Heart right ventricle (tissue), 16 donors: Measurements from ENCODE around the gene DNAJC10. TPM values are rescaled to one million over a fixed set of nuclear protein-coding genes. Genes with fewer than 3 reads are reported as not detected.
"Not testable (repeated sequence)": the region's sequence is repeated elsewhere in the genome, so short reads cannot be mapped to it uniquely, and the experiment has no call there.

Experiments
- ATAC-seq, 8 donors: fragments of 200-7000 bp; cut with Tn5 transposase; one replicate each; pipeline ENCODE4 v1.9.1; 2020; ENCODE audit warnings: mild to moderate bottlenecking in 8 of 8, moderate library complexity in 8 of 8, moderate number of reproducible peaks in 1 of 8
- DNase-seq, 2 donors: peaks; one replicate each; pipeline ENCODE4 v3.0.0-alpha.2; 2020
- H3K27ac ChIP-seq, 10 donors: fragments of 200-600 bp; sonication (generic) in 2 of 10; one replicate each; pipeline versions ENCODE4 v1.5.0 to v1.8.0; 2020 to 2022; ENCODE audit warnings: mild to moderate bottlenecking in 3 of 10
- H3K27me3 ChIP-seq, 7 donors: fragments of 200-600 bp; one replicate each; pipeline ENCODE4 v1.8.0; 2021 to 2022; ENCODE audit warnings: mild to moderate bottlenecking in 2 of 7
- H3K36me3 ChIP-seq, 9 donors: fragments of 200-600 bp; sonication (generic) in 1 of 9; one replicate each; pipeline versions ENCODE4 v1.5.0 to v1.8.0; 2020 to 2022; ENCODE audit warnings: mild to moderate bottlenecking in 2 of 9
- H3K4me1 ChIP-seq, 9 donors: fragments of 200-600 bp; sonication (generic) in 1 of 9; one replicate each; pipeline versions ENCODE4 v1.5.0 to v1.8.0; 2020 to 2022; ENCODE audit warnings: mild to moderate bottlenecking in 4 of 9
- H3K4me3 ChIP-seq, 10 donors: fragments of 200-600 bp; sonication (generic) in 2 of 10; one replicate each; pipeline versions ENCODE4 v1.5.0 to v1.8.0; 2020 to 2022; ENCODE audit warnings: mild to moderate bottlenecking in 7 of 10, moderate library complexity in 2 of 10
- H3K9me3 ChIP-seq, 11 donors: fragments of 200-600 bp in 10 of 11; sonication (generic) in 2 of 11; one replicate each; pipeline versions ENCODE4 v1.5.0 to v1.8.0; 2013 to 2022; ENCODE audit warnings: mild to moderate bottlenecking in 2 of 11, control low read depth in 1 of 11, moderate library complexity in 1 of 11
- WGBS, 2 donors: extraction: QIAGEN DNeasy Blood & Tissue Kit; methylation state at CpG; one replicate each; pipeline ENCODE4 v1.1.7; 2013; ENCODE audit warnings: inconsistent platforms in 1 of 2; 5-methylcytosine and 5-hydroxymethylcytosine counted together
- intact Hi-C, 10 donors: fragments of 100-400 bp; cut with DNase I; formaldehyde crosslinking; loops; one replicate each; pipeline versions ENCODE4 v1.11.1 to v1.14.2; 2022
- polyA plus RNA-seq, 2 donors: library from polyadenylated mRNA; stranded (reverse); fragments of 200-250 nt; gene quantifications; one replicate each; pipeline ENCODE4 v1.2.3, GENCODE V29; 2013
- total RNA-seq, 10 donors: library from RNA; stranded (reverse); fragmentation: NEBNext Ultra II Directional in 3 of 10; extraction: Animal tissue kit (Norgen Biotek cat#: 25700) in 3 of 10; gene quantifications; one replicate each; pipeline versions ENCODE4 v1.2.1 to v1.2.4, GENCODE V29; 2021 to 2023
- TF ChIP-seq, protein P1 (sequence below), 9 donors: fragments of 200-600 bp; sonication (generic) in 2 of 9; IDR thresholded peaks; one replicate each; pipeline versions ENCODE4 v1.5.0 to v1.8.0; 2021 to 2022; ENCODE audit warnings: antibody characterized with exemption in 9 of 9, mild to moderate bottlenecking in 5 of 9, moderate library complexity in 1 of 9
- donor health status: Arrhythmogenic right ventricular cardiomyopathy.
- donor health status: ischemic (EF 13 %, LVEDD 7.1; RV severe dilation, severe dysfunction).
- donor health status: healthy with polysubstance abuse.
- donor health status: DM: no; HTN: yes; CAD: no.
- donor health status: DM: no; HTN: no; CAD: no.
- donor health status: ischemic (EF 25% LVEDD 6.9; RV normal size, moderate dysfunction).
- donor health status: ischemic (EF 25% LVEDD 5.7; RV mildly dilated, moderate dysfunction).
- donor health status: healthy.
- donor health status: DM: yes; HTN: yes; CAD: no.
- donor health status: Ischemic cardiomyopathy.
- donor health status: ischemic (EF 35%, LVEDD 5.7; RV mildly dilated, moderate dysfunction).
- donor health status: nonischemic (EF 11% LVEDD 7.7; RV severe dilation, severe dysfunction).
- donor health status: DM: yes; HTN: yes; CAD: no.
- donor health status: PGD.
- donor health status: ischemic (EF 29% LVEDD 5.4; RV normal size, mild dysfunction).
- donor health status: nonischemic (EF 23%, LVEDD 6.1; RV moderate dilation, normal function).

The DNAJC10 gene
- total and polyA plus RNA-seq, 12 donors = 17.3 to 63.7 (median 52.4) TPM

- no peaks in the 10 kb centered on the region for H3K27me3 ChIP-seq
- no peak overlapping the region for H3K27ac ChIP-seq
- ATAC-seq = peak in 2 of 8 donors; percentile 22 to 44
- H3K4me3 ChIP-seq = no peak overlapping the region
- H3K36me3 ChIP-seq = peaks cover 0 to 75% (median 40%) of the 10 kb centered on the region in 9 donors
- intact Hi-C loops = no loop called here
- no peaks in the 10 kb centered on the region for H3K4me1 ChIP-seq
- TF ChIP-seq, protein P1, sequence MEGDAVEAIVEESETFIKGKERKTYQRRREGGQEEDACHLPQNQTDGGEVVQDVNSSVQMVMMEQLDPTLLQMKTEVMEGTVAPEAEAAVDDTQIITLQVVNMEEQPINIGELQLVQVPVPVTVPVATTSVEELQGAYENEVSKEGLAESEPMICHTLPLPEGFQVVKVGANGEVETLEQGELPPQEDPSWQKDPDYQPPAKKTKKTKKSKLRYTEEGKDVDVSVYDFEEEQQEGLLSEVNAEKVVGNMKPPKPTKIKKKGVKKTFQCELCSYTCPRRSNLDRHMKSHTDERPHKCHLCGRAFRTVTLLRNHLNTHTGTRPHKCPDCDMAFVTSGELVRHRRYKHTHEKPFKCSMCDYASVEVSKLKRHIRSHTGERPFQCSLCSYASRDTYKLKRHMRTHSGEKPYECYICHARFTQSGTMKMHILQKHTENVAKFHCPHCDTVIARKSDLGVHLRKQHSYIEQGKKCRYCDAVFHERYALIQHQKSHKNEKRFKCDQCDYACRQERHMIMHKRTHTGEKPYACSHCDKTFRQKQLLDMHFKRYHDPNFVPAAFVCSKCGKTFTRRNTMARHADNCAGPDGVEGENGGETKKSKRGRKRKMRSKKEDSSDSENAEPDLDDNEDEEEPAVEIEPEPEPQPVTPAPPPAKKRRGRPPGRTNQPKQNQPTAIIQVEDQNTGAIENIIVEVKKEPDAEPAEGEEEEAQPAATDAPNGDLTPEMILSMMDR (IDR thresholded peaks at IDR 0.05) = no peak
- DNase-seq = no peak
- H3K9me3 ChIP-seq = peaks cover 0 to 11% (median 0%) of the 10 kb centered on the region in 11 donors
- WGBS, 2 donors = 49 to 60% methylated on average over 2 of the region's 2 CpGs
Measured at GRCh38 chr2:182744490-182744889, 28.4 kb downstream of the DNAJC10 start.

DNA sequence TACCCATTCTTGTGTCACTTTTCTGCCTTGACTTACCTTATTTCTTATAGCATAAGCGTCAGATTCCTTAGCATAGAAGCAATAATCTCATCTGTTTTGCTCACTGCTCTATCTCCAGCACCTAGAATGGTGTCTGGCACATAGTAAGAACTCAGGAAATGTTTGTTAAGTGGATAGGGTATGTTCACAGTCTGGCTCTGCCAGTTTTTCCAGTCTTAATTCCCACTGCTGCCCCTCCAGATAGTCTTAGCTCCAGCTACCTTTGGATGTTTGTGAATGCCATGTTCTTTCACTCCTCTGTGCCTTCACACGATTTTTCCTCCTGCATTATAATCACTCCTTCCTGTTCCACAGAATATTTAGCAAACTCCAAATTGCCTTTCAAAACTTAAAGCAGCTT is 29.0 kb downstream of the DNAJC10 start:
- ATAC-seq = no peak
- 84 to 86% methylated on average over 2 of the region's 2 CpGs for WGBS, 2 donors

GRCh38 chr2:182745894-182746293 is 29.8 kb downstream of the DNAJC10 start:
- H3K4me3 ChIP-seq, H3K27me3 ChIP-seq, H3K27ac ChIP-seq, intact Hi-C loops, H3K4me1 ChIP-seq, DNase-seq, ATAC-seq: not testable (repeated sequence)
- 86 to 89% methylated on average over 2 of the region's 3 CpGs for WGBS, 2 donors
- Histone ChIP-seq H3K9me3 (peaks cover 0 to 11% (median 0%) of the 10 kb centered on the region in 11 donors), H3K36me3 (peaks cover 0 to 75% (median 35%) of the 10 kb centered on the region in 9 donors)

More for the DNA sequence above, 29.0 kb downstream of the DNAJC10 start:
- no peak for DNase-seq
- TF ChIP-seq, protein P1 (IDR thresholded peaks at IDR 0.05) = no peak
- Histone ChIP-seq H3K27ac (no peak overlapping the region), H3K4me3 (no peak overlapping the region), H3K4me1 (no peaks in the 10 kb centered on the region), H3K27me3 (no peaks in the 10 kb centered on the region), H3K9me3 (peaks cover 0 to 11% (median 0%) of the 10 kb centered on the region in 11 donors), H3K36me3 (peaks cover 0 to 75% (median 40%) of the 10 kb centered on the region in 9 donors)
- intact Hi-C loops = no loop called here

DNA sequence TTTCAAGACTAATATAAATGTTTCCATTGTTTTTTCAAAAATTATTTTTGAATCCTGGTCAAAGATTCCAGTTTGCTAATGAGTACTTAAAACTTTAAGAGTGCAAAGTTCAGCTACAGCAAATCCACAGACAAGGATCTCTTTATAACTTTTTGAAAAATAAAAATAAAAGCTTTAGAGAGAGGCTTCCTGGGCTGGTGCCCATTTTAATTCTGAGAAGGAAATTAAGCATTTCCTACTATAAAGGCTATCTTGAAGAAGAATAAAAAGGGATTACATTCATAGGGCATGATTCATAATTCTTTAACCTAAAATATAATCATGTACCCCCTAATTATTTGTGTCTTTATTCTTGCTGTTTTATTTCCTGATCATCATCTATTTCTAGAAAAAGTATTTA is 38.2 kb downstream of the DNAJC10 start:
- TF ChIP-seq, protein P1 (IDR thresholded peaks at IDR 0.05) = no peak
- H3K4me1 ChIP-seq = no peaks in the 10 kb centered on the region
- no peak for DNase-seq
- H3K36me3 ChIP-seq = peaks cover 0 to 99% (median 27%) of the 10 kb centered on the region in 9 donors
- no peak for ATAC-seq
- intact Hi-C loops = no loop called here
- no peak overlapping the region for H3K4me3 ChIP-seq
- no peaks in the 10 kb centered on the region for H3K27me3 ChIP-seq
- no peak overlapping the region for H3K27ac ChIP-seq
- no peaks in the 10 kb centered on the region for H3K9me3 ChIP-seq

DNA sequence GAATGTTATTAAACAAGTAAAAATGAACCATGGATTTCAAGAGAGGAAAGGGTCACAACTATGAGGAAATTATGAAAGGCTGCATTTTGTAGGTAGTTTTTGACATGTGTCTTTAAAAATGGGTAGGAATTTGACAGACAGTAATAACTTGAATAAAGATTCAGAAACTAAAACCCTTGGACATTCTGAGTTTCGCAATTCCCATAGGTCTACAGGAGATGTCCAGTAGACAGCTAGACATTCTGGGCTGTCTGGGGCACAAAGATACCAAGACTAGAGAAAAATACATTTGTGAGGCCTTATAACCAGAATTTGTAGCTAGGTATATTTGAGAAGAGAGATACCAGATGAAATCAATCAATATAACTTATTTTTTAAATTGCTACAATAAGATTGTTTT is 42.3 kb downstream of the DNAJC10 start:
- TF ChIP-seq, protein P1 (IDR thresholded peaks at IDR 0.05) = no peak

More for the DNA sequence above, 42.3 kb downstream of the DNAJC10 start:
- no peak overlapping the region for H3K4me3 ChIP-seq
- intact Hi-C loops = no loop called here
- peaks cover 0 to 14% (median 5%) of the 10 kb centered on the region in 9 donors for H3K4me1 ChIP-seq
- no peak for ATAC-seq
- H3K9me3 ChIP-seq = no peaks in the 10 kb centered on the region
- peaks cover 0 to 98% (median 20%) of the 10 kb centered on the region in 9 donors for H3K36me3 ChIP-seq
- DNase-seq = no peak
- no peak overlapping the region for H3K27ac ChIP-seq
- no peaks in the 10 kb centered on the region for H3K27me3 ChIP-seq
- WGBS, 2 donors = 100% methylated on average over 1 of the region's 1 CpG
